CD4-positive, alpha-beta T cell treated with Interferon alpha-2 for 1 hour (primary cell): ENCODE data around the gene ADPRHL1.

Experiments
- DNase-seq, 2 donors: peaks; one replicate each; pipeline ENCODE4 v3.0.0-alpha.2; 2020 to 2022

Gene ADPRHL1

DNA sequence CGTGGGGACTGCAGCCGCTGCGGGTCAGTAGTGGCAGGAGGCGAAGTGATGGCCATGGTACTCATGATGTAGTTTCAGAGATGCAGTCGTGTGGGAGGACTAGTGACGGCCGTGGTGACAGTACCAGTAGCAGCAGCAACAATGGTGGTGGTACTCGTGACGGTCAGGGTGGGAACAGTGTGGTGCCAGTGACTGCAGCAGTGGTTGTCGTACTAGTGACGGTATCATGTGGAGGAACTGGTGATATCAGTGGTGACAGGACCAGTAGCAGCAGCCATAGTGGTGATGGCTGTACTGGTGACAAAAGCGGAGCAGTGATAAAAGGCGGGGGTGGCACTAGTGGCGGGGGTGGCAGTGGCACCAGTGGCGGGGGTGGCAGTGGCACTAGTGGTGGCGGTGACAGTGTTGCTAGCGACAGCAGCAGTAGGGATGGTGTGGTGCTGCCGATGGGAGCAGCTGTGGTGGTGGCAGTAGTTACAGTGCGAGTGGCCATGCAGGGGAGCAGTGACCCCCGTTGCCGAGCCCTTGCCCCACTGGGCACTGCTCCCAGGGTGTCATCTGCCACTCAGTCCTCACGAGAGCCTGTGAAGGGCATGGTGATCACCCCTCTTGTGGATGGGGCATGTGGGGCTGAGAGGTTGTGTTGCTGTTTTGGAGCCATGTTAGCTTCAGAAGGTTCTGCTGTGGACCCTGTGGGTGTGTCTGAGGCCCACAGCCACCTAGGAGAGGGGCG lies 22.7 kb downstream of the ADPRHL1 start:
- DNase-seq: no peak

DNA sequence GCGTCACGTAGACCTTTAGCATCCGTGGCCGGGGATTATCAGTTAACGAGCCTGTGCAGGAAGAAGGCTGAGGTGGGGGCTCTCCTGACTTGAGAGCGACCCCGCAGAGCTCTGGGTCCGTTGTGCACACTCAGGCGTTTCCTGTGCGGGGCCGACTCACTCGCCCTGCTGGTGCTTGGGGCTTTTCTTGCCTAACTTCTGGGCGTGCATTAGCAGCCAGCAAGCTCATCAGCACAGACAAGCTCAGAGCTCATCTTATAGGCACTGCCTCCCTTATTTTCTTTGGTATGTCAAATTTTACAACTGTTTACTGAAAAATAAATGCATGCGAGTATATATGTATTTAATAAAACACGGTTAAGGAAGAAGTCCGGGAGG lies 23.7 kb downstream of the ADPRHL1 start:
- no peak for DNase-seq

DNA sequence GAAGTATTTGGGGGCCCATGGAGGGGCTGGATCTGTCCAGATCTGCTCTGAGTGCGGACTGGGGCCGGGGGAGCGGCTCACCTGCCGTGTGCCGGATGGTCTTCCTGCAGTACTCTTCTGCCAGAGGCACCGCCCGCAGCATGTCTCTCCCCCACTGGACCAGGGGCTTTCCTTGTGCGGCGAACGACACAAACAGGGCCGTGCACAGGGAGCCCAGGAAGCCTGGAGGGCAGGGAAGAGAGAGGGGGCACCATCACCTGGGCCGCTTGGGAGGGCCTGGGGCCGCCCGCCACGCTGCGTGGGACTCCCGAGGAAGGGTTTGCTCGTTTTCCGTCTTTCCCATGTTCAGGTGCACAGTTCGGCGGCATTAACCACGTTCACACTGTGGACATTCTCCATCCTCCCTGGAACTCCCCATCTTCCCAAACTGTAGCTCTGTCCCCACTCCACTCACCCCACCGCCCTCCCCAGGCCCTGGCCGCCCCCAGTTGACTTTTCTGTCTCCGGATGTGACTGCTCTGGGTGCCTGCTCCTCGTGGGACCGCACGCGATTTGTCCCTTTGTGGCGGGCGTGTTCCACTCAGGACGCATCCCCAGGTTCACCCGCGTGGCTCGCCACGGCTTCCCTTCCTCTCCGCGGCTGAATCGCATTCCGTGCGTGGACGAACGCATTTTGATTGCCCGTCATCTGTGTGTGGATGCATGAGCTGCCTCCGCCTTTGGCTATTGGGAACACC lies 24.2 kb downstream of the ADPRHL1 start:
- no peak for DNase-seq

DNA sequence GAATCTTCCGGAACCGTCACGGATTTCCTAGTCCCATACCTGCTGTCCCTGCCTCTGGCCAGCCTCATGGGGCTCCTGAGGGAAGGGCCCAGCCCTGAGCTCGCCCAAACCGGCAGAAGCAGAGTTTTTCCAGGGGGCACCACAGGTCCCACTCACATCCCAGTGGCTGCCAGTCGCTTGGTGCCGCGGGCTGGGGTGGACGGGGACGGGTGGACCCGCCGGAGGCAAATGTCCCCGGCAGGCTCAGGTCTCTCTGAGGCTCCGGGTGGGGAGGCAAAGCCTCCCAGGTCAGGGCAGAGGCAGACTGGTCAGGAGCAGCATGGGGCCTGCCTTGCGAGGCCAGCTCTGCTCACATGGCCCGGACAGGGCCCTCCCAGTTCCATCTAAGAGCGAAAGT lies 24.8 kb downstream of the ADPRHL1 start:
- no peak for DNase-seq

DNA sequence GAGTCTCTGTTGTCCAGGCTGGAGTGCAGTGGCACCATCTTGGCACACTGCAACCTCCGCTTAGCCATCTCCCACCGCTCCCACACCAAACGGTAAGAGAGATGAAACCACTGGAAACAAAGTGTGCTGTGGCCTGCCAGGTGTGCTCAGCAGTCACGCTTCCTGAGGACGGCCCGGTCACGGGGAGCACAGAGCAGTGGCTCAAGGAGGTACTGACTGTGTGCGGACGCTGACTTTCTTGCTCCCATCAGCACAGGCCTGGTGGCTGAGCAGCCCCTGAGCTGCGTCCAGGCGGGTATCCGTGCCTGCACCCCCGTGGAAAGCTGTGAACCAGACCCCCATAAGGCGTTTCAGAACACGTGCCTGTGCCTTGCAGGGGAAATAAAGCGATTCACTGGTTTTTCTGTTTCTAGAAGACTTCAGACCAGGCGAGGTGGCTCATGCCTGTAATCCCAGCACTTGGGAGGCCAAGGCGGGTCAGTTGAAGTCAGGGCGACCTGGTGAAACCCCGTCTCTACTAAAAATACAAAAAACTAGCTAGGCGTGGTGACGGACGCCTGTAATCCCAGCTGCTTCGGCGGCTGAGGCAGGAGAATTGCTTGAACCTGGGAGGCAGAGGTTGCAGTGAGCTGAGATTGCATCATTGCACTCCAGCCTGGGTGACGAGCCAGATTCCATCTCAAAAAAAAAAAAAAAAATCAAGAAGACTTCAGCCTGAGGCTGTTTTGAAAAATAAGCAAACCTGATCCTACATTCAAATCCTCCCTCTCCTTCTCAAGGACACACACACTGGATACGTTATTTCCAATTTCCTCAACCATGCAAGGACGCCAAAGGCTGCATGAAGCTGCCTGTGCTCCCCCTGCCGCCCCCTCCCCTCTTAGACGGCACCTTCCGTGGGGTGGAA lies 25.5 kb downstream of the ADPRHL1 start:
- no peak for DNase-seq

DNA sequence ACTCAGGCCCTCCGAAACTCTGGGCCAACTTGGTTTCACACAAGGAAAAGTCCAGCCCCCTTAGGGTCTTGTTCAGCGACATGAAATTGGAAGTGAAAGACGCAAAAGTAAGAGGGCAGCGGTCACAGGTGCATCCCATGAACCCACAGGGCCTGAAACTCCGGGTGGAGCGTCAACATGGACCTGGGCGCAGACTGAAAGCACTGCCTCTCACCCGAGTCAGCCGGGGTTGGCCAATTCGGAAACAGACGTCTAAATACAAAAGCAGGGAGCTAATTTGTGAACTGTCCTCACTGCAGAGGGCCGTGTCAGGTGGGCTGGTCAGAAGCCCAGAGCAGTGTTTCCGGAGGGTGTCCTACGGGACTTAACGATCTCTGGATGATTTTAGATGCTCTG lies 26.7 kb downstream of the ADPRHL1 start:
- no peak for DNase-seq

DNA sequence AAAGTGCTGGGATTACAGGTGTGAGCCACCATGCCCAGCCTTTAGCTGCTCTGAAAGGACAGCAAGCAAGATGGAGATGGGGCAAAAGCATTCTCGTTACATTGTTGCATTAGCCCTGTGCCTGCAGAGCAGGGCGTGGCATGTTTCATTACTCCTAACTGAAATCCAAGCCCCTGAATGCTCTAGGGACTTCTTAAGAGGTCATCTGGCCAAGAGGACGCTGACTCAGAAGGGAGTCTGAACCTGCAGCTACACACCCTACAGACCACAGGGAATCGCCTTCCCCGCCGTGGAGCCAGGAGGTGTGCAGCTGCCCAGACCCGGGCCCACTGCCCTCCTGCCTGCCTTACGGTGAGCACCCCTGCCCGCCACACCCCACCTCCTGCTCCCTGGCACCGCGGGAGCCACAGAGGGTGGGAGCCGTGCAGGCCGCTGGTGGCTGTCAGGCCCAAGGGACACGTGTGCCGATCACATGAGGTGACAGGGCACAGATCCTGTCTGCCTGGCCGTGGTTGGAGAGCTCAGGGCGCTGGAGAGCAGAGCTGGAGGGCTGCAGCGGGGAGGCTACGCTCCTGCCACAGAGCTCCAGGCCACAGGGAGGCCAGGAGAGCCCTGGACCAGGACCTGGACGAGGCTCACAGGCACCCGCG lies 27.2 kb downstream of the ADPRHL1 start:
- no peak for DNase-seq

DNA sequence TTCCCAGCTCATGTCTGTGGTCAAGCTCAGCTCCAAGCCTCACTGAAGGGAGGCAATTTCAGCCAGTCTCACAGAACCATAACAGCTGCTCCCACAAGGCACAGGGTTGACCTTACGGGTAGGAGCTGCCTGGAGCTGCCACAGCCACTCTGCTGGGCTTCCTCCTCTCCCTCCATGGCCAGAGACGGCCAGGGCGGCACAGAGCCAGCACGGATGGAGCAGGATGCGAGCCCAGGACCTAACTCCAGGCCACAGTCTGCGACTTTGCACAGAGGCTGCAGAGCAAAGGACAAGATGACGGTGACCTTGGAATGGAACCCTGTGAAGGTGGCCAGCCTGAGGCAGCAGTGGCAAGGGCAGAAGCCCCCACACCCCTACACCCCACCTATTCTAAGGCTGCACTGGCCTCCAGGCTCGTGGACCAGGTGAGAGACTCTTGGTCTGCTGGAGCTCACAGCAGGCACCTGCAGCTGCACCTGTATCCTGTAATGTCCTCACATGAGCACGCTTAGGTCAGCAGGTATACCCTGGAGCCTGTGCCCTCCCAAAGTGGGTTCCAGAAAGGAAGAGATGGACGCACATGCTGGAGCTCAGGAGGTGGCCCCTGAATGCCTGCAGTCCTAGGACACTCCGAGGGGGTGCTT lies 29.6 kb downstream of the ADPRHL1 start:
- no peak for DNase-seq

DNA sequence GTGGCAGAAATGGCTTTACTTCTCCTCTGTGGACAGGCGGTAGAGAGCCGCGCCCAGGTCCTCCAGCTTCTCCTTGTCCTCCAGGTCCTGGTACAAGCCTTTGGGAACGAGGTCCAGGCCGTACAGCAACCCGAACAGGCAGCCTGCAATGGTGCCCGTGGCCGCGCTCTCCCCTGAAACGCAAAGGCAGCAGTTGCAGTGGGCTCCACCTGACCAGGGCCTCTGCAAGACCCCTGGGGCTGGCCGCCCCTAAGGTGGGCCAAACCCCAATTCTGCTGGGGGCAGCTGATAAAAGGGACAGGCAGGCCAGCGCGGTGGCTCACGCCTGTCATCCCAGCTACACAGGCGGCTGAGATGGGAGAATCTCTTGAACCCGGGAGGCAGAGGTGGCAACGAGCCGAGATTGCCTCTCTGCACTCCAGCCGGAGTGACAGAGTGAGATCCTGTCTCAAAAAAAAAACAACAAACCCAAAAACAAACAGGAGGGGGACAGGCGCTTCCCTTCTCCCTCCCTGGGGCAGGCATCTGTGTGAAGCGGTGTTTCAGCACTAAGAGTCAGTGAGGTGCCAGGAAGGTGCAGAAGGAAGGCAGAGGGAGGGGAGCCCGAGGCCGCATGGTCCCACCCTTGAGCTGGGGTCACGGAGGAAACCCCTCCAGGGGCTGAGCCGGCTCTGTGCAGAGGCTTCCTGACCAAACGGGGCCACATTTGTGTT lies 30.3 kb downstream of the ADPRHL1 start:
- no peak for DNase-seq

DNA sequence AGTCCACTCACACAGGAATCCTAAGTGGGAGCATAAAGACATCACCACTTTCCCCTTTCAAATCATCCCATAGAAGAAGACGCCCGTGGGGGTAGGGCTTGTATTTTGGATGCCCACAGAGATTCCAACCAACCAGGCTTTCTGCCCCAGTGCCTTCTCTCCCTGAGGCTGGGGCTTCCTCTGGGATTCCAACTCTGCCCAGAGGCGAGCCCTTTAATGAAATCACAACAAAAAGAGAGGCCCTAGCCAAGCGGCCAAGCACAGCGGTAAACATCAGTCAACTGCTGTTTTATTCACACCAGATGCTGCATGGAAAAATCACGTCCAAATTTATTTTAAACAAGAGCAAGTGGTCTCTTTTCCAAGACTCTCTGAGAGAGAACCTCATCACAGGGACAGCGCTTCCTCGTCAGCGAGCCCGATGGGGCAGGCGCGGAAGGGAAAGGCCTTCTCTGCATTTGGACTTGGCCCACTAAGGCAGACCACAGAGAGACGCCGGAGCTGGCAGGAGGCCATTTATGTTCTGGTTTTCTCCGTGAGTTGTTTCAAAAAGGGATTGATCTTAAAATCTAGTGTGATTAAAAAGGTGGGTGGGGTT lies 31.5 kb downstream of the ADPRHL1 start:
- DNase-seq: no peak

DNA sequence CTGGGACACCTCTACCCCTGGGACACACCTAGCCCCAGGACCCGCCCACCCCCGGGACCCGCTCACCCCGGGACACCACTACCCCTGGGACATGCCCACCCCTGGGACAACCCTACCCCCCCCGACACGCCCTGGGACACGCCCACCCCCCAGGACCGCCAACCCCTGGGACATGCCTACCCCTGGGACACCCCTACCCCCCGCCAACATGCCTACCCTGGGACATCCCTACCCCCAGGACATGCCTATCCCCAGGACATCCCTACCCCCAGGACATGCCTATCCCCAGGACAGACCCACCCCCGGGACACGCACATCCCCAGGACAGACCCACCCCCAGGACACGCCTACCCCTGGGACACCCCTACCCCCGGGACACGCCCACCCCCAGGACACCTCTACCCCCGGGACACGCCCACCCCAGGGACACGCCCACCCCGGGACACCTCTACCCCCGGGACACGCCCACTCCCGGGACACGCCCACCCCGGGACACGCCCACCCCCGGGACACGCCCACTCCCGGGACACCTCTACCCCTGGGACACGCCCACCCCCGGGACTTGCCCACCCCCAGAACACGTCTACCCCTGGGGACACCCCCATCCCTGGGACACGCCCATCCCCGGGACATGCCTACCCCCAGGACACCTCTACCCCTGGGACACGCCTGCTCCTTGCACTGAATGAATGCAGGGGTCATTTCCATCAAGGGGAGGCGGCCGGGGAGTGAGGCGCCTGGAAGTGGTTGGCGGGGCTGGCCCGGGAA lies 32.3 kb downstream of the ADPRHL1 start:
- no peak for DNase-seq

DNA sequence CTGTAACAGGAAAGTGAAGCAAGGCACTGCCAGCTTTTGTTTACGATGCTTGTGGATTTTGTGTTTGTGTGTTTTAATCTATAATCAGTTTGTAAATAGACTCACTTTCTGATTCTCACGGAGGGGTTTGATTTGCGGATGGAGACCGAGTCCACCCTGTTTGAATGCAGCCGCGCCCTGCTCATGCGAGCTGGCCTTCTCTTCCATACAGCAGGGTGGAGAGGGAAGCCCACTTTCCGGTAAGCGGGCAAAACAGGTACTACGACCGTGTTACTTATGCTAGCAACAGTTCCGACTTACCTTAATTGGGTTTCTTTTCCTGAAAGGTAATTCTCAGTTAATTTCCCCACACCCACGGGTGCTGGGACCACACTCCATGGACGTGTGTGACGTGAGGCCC lies 33.1 kb downstream of the ADPRHL1 start:
- DNase-seq: no peak

DNA sequence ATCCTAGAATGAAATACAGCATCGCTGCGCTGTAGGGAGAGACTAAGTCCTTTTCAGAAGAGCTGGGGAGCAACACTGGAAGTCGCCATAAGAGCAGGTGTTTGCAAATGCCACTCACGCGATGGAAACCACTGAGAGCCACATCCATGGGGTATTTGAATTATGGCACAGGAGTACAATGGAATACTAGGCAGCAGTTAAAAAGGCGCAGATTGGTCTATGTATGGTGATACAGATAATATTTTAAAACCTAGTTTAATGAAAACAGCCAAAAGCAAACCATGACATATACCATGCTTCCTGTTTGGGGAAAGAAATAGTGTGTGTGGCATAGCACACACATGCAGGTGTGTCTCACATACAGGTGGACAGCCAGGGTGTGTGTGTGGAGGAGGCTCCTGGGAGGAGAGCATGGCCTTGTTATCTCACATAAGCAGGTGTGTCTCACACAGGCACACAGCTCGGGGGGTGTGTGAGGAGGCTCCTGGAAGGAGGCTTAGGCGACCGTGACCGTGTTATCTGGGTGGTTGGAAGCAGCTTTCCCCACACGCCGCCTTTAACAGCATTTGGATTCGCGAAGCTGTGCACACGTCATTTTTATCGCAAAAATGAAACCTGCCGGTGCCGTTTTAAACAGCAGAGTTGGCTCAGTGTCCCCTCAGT lies 33.6 kb downstream of the ADPRHL1 start:
- no peak for DNase-seq

DNA sequence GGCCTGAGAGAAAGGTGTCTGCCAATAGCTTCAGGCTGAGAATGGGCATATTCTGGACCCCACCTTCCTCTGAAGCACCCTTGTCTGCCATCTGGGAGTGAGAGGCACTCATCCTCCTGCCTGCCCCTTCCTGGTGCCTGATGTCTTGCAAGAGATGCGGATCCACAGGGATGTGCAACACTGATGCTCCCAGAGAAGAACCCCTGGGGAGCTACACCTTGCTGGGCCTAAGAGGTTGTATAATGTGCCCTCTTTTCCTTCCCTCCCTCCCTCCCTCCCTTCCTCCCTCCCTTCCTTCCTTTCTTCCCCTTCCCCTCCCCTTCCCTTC lies 34.6 kb downstream of the ADPRHL1 start:
- DNase-seq: no peak

DNA sequence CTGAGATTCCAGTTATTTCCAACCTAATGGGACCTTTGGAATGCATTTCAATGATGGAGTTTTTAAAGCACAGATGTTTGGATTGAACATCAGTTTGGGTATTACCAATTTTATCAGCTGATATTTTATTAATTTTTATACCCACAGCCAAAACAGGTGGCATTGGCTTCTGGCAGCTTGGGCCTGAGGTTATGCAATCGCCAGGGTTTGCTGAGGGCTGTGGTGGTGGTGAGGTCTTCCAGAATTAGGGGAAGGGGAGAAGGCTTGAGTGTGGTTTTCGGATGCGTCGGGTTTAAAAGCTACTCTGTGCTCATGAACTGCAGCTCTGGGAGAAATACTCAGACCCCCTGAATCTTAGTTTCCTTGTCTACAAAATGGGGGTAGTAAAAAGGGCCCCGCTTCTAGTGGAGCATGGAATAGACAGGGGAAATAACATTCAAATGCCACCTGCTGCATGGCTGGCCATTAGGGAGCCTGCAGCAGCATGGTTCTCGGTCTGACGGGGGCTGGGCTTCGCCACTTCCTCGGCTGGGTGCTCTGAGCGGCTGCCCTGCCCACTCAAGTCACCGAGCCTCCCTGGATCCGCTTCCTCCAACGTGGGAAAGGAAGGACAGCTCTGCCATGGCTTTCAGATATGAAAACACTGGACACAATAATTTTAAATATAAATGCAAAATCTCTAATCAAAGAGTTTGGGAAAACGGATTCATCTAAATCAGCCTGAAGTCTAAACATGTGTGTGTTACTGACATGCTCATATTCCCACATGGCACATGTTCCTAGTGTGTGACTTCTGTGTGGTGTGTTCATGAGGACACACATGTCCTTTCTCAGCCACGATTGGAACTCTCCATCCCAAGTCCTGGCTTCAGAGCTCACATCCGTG lies 35.2 kb downstream of the ADPRHL1 start:
- no peak for DNase-seq

DNA sequence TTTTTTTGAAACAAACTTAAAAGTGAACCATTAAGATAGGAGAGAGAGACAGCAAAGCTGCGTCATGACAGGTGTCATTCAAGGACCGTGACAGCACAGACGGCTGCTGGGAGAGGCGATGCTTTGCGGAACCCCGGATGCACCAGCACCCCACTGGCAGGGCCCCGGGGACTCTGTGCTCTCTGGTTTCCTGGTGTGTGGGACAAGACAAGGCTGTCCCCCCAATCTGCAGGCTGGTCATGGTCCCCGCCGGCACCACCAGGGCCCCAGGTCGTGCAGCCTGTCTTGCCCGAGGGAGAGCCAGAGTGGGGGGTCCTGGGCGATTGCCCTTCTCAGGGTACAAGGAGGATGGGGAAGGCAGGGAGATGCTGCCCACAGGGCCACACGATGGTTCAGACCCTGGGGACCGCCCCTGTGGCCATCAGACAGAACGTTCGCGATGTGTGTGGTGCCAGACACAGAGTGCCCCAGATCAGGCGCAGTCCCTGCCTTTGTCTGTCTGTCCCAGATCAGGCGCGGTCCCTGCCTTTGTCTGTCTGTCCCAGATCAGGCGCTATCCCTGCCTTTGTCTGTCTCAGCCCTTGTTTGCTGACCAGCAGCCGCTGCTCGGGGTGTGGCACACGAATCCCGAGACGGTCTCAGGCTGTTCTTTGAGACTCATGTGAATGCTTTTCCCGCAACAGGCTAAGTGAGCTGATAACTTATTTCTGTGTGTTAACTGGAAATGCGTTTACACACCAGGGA lies 36.1 kb downstream of the ADPRHL1 start:
- DNase-seq: no peak

DNA sequence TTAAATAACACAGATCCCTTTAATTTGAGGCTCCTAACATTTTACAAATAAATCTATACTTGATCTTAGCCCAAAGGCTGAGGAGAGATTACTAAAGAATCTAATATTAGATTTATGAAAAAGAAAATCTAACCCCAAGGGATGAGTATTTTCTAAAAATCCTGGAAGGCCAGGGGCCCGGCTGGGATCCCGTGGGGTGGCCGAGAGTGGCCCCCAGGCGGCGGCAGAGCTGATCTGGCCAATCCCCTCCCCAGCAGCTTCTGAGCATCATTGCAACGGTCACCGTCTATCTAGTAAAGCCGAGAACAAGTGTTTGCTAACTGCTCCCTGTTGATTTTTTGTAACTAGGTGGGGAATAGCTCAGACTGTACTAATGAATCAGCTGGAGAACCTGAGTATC lies 37.5 kb downstream of the ADPRHL1 start:
- DNase-seq: no peak

DNA sequence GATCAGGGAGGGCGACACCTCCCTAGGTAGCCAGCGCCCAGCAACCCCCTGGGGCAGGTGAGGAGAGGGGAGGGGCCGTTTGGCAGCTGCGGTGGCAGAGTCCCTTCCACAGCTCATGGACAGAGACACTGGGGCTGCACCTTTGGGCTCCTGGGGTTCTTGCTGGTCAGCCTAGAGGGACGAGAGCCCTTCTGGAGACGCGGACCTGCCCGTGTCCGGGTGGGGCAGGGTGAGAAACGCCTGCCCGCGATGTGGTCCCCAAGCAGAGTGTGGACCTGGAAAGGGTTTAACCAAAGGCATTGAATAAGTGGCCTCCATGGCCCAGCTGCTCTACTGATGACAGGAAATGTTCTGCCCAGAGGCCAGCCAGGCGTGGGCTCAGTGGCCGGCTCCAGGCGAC lies 38.3 kb downstream of the ADPRHL1 start:
- DNase-seq: no peak

DNA sequence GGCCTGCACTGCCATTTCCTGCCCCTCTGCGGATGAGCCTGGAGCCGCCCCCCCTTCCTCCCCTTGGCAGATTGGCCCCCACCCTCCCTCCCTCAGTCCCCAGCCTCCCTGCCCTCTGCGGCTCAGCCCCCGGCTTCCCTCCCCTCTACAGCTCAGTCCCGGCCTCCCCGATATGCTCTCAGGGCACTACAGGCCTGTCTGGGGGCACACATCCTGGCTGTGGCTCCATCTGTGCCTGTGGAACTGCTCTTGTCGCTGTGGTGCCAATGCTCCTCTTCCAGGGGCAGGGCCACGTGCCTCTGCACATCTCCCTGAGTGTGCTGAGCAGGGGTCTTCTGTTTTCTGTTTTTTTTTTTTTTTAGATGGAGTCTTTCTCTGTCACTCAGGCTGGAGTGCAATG lies 39.0 kb downstream of the ADPRHL1 start:
- DNase-seq: no peak
